Measurements from ENCODE around the gene LHX4. TPM values are rescaled to one million over a fixed set of nuclear protein-coding genes. Genes with fewer than 3 reads are reported as not detected.
A peak's percentile ranks its signal among the peaks of the same experiment; 100 is the strongest.

Gene LHX4
- total RNA-seq (under 1 TPM; 0.03 to 0.08 TPM), polyA plus RNA-seq (ENCODE audit: insufficient read length in 6 of 6) (1 to 10 TPM; 3.4 to 4.8 (median 4.3) TPM)
- long read RNA-seq, donor 1, partial matches to known transcripts, result 102 of 102 reads
- long read RNA-seq, donor 1, other reads (novel, unspliced or antisense), result 0 of 102 reads
- long read RNA-seq, donor 2, partial matches to known transcripts, result 100 of 100 reads
- long read RNA-seq, donor 2, other reads (novel, unspliced or antisense), result 0 of 100 reads
- long read RNA-seq, donor 3, partial matches to known transcripts, result 36 of 36 reads
- long read RNA-seq, donor 3, other reads (novel, unspliced or antisense), result 0 of 36 reads
- long read RNA-seq, donor 4, result 0 reads
- long read RNA-seq, donor 5, result 0 reads
- long read RNA-seq, donor 6, partial matches to known transcripts, result 60 of 60 reads
- long read RNA-seq, donor 6, other reads (novel, unspliced or antisense), result 0 of 60 reads
- long read RNA-seq, donor 7, partial matches to known transcripts, result 51 of 51 reads
- long read RNA-seq, donor 7, other reads (novel, unspliced or antisense), result 0 of 51 reads
- long read RNA-seq, donor 8, partial matches to known transcripts, result 74 of 74 reads
- long read RNA-seq, donor 8, other reads (novel, unspliced or antisense), result 0 of 74 reads
- long read RNA-seq, donor 9, result 0 reads
- long read RNA-seq, donor 10, result 0 reads
- long read RNA-seq, donor 11, full-length matches to known transcripts, result 1 of 127 reads
- long read RNA-seq, donor 11, partial matches to known transcripts, result 126 of 127 reads
- long read RNA-seq, donor 11, other reads (novel, unspliced or antisense), result 0 of 127 reads
- long read RNA-seq, donor 12, partial matches to known transcripts, result 8 of 8 reads
- long read RNA-seq, donor 12, other reads (novel, unspliced or antisense), result 0 of 8 reads

DNA sequence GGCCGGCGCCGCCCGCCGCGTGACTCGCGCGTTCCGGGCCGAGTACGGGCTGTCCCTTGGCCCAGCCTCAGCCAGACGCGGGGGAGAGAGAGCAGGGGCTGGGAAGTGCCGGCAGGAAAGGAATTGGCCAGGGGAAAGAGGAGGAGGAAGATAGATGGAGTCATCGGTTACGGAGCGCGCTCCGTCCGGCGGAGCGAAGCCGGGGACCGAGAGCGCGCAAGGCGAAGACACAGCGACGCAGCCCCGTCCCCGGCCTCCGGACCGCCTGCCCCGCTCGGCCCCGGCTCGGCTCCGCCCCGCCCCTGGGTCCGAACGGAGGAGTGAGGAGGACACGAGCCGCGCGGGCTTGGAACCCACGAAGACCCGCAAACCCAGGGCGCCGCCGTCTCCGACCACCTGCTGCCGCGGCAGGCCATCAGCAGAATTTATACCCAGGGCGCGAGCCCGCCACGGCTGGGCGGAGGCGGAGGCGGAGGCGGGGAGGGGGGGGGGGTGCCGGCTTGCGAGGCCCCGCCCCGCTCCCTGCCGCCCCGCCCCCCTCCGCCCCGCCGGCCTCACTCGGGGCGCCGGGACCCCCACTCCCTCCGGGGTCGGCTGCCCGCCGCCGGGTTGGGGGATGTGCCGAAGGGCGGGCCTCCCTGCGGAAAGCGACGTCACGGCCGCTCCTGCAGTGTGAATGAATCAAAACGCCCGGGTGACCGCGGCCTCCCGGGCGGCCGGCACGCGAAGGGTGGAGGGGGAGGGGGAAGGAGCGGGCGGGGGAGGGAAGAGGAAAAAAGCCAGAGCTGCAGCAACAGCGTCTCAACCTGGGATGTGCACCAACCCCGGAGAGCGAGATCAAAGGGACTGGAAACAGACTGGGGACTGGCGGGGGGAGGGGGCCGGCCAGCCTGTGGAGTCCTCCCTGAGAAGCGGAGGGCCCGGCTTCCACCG is at the start of gene LHX4:
TSS of gene LHX4 (plus strand) at position 782 of the 933 bp plus-strand sequence. CDS start 266 bp downstream, outside the sequence.
- no peak for TF ChIP-seq CTCF (IDR thresholded peaks at IDR 0.05)
- H3K27me3 ChIP-seq, result peaks cover 93 to 100% of the 10 kb centered on the region in 2 donors
- H3K27ac ChIP-seq, result no peak within 1 kb of the TSS
- peaks cover 21 to 55% of the 10 kb centered on the region in 2 donors for H3K4me1 ChIP-seq
- intact Hi-C loops (cut with DNase I), result no loop called here
- peak within 1 kb of the TSS; percentile 44 to 61 for H3K4me3 ChIP-seq
- DNase-seq (peak in 3 of 4 donors; percentile 16 to 83 (median 42)), ATAC-seq (peak; percentile 58)
- H3K36me3 ChIP-seq, result no peaks in the 10 kb centered on the region
- H3K9me3 ChIP-seq, result no peaks in the 10 kb centered on the region

GRCh38 chr1:180181048-180181447 is 49.0 kb upstream of the LHX4 start:
- H3K36me3 ChIP-seq, result peaks cover 0 to 85% of the 10 kb centered on the region in 2 donors
- intact Hi-C loops (cut with DNase I), result loop anchor here in 1 of 2 donors (10.0 kb wide), 1 partner anchor 304 kb away; no protein-coding TSS in a partner anchor
- ATAC-seq, result no peak

DNA sequence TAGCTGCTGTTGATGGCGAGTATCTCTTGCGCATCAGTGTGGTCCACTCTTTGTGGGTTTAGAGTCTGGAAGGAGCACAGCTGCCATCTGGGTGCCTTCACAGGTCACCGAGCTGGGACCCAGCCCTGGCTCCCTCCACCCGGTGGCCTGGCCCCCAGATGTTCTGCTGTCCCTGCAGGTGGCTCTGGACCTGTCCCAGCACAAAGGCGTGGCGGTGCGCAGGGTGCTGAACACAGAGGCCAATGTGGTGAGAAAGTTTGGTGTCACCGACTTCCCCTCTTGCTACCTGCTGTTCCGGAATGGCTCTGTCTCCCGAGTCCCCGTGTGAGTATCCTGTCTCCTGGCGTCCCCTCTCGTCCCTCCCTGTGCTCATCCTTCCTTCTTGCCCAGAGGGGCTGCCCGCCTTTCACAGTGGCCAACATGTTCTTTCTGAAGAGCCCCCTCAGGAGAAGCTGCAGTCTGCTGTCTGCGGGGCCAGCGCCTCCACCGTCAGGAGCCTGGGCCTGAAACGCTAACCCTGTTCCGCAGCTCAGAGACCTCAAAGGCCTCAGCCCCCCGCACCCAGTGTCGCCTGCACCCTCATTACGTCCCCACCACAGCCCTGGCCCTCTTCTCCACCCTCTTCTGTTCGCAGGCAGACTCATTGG is 47.9 kb upstream of the LHX4 start:
- Histone ChIP-seq H3K27ac (no peak overlapping the region), H3K4me3 (no peak overlapping the region), H3K27me3 (no peaks in the 10 kb centered on the region), H3K9me3 (no peaks in the 10 kb centered on the region), H3K4me1 (no peaks in the 10 kb centered on the region), H3K36me3 (peaks cover 0 to 85% of the 10 kb centered on the region in 2 donors)
- intact Hi-C loops (cut with DNase I), result loop anchor here in 1 of 2 donors (10.0 kb wide), 1 partner anchor 303 kb away; no protein-coding TSS in a partner anchor
- no peak for TF ChIP-seq CTCF (IDR thresholded peaks at IDR 0.05)
- ATAC-seq (no peak), DNase-seq (peak in 1 of 4 donors; percentile 22)

More at GRCh38 chr1:180181048-180181447, 49.0 kb upstream of the LHX4 start:
- Histone ChIP-seq H3K4me3 (no peak overlapping the region), H3K4me1 (no peaks in the 10 kb centered on the region), H3K27ac (no peak overlapping the region), H3K9me3 (no peaks in the 10 kb centered on the region), H3K27me3 (no peaks in the 10 kb centered on the region)
- no peak for TF ChIP-seq CTCF (IDR thresholded peaks at IDR 0.05)
- peak in 1 of 4 donors; percentile 22 for DNase-seq

DNA sequence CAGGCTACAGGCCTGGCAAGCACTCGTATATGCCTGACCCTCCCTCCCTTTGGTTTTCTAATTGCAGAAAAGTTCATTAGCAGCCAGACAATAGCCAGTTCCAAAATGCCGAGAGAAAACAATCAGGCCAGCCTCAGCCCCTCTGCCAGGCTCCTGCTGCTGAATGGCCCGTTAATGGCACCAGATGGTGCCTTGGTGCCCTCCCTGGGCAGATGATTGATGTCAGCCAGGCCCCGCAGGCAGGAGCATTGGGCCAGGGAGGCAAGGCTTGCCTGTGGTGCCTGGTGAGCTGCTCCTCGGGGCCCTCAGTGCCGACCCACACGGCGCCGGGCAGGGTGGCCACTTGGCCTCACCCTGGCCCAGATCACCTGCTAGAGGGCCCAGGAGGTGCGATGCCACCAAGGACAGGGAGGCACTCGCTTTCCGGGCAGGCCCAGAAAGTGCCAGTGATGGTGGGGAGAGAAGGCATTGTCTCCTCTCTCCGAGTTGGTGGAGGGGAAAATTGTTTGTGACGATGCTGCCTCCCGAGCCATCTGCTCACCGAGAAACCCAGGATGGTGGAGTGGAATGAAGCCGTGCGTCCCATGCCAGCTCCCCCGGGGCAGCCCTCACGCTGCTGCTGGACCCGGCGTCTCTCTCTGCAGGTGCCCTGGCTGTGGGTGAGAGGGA is 47.3 kb upstream of the LHX4 start:
- Histone ChIP-seq H3K27ac (no peak overlapping the region), H3K36me3 (peaks cover 0 to 92% of the 10 kb centered on the region in 2 donors), H3K27me3 (no peaks in the 10 kb centered on the region), H3K4me3 (no peak overlapping the region), H3K9me3 (no peaks in the 10 kb centered on the region), H3K4me1 (no peaks in the 10 kb centered on the region)
- intact Hi-C loops (cut with DNase I), result loop anchor here in 1 of 2 donors (10.0 kb wide), 1 partner anchor 302 kb away; no protein-coding TSS in a partner anchor
- DNase-seq, result peak in 1 of 4 donors; percentile 19
- ATAC-seq, result no peak
- no peak for TF ChIP-seq CTCF (IDR thresholded peaks at IDR 0.05)
